ENCODE data around the gene COQ4. TPM values are rescaled to one million over a fixed set of nuclear protein-coding genes. Genes with fewer than 3 reads are reported as not detected.

COQ4 gene
- total RNA-seq, 2 experiments from 2014 or later: 31.9 to 33.5 TPM

- ChIA-PET POLR2A (interaction anchor here (0.7 to 2.4 kb wide), 5 partner anchors 8 to 219 kb away, joined by 3 to 12 read pairs (median 3); partner anchors contain the start of gene CERCAM), CTCF (interaction anchor here (1.0 to 4.3 kb wide), 3 partner anchors 9 to 180 kb away, joined by 3 to 38 read pairs (median 5); partner anchors contain the start of gene CIZ1)
- Mint-ChIP-seq H3K4me1 (ENCODE audit: low read depth) (peaks cover 32% of the 10 kb centered on the region), H3K4me3 (peak overlapping the region; percentile 85), H3K27me3 (peaks cover 1% of the 10 kb centered on the region), H3K9me3 (no peaks in the 10 kb centered on the region), H3K27ac (peak overlapping the region; percentile 96), H3K36me3 (ENCODE audit: low read depth) (peaks cover 7% of the 10 kb centered on the region)
- ATAC-seq (no peak), DNase-seq (no peak)
- intact Hi-C loops (cut with micrococcal nuclease): no loop called here
- no peak for TF ChIP-seq CTCF (IDR thresholded peaks at IDR 0.05)
These were observed 47.7 kb downstream of the COQ4 start for GRCh38 chr9:128370367-128370751.

GRCh38 chr9:128370752-128371629 lies 48.4 kb downstream of the COQ4 start, which contains the start of gene URM1:
TSS of gene URM1 (plus strand) at chr9:128371374. CDS start at chr9:128371381, 7 bp downstream.
- no peak for TF ChIP-seq CTCF (IDR thresholded peaks at IDR 0.05)
- ATAC-seq (peak; percentile 96), DNase-seq (peak; percentile 96)
- POLR2A ChIA-PET: interaction anchor here (0.6 to 2.4 kb wide), 9 partner anchors 9 to 331 kb away, joined by 3 to 12 read pairs (median 3); partner anchors contain the start of genes CERCAM, COQ4 and TRUB2
- Mint-ChIP-seq H3K27ac (peak within 1 kb of the TSS; percentile 96), H3K36me3 (ENCODE audit: low read depth) (peaks cover 11% of the 10 kb centered on the region), H3K27me3 (no peaks in the 10 kb centered on the region), H3K4me3 (peak within 1 kb of the TSS; percentile 85), H3K9me3 (no peaks in the 10 kb centered on the region), H3K4me1 (ENCODE audit: low read depth) (peaks cover 29% of the 10 kb centered on the region)
- intact Hi-C loops (cut with micrococcal nuclease): no loop called here
- CTCF ChIA-PET: interaction anchor here (0.7 to 4.3 kb wide), 6 partner anchors 9 to 180 kb away, joined by 3 to 38 read pairs (median 4); partner anchors contain the start of gene CIZ1

GRCh38 chr9:128371630-128372117 lies 49.0 kb downstream of the COQ4 start:
- Mint-ChIP-seq H3K4me3 (peak overlapping the region; percentile 85), H3K36me3 (ENCODE audit: low read depth) (peaks cover 11% of the 10 kb centered on the region), H3K27me3 (no peaks in the 10 kb centered on the region), H3K9me3 (no peaks in the 10 kb centered on the region), H3K27ac (peak overlapping the region; percentile 96), H3K4me1 (ENCODE audit: low read depth) (peaks cover 29% of the 10 kb centered on the region)
- CTCF ChIA-PET: interaction anchor here (0.7 to 4.3 kb wide), 5 partner anchors 10 to 181 kb away, joined by 3 to 38 read pairs (median 5); partner anchors contain the start of gene CIZ1
- TF ChIP-seq CTCF (IDR thresholded peaks at IDR 0.05): no peak
- POLR2A ChIA-PET: interaction anchor here (0.6 to 2.4 kb wide), 7 partner anchors 10 to 330 kb away, joined by 3 to 12 read pairs (median 3); partner anchors contain the start of genes CERCAM, COQ4 and TRUB2
- intact Hi-C loops (cut with micrococcal nuclease): no loop called here
- peak; percentile 49 for ATAC-seq
- DNase-seq: no peak

GRCh38 chr9:128372188-128372641 lies 49.6 kb downstream of the COQ4 start:
- H3K4me1 Mint-ChIP-seq (ENCODE audit: low read depth): peaks cover 29% of the 10 kb centered on the region
- TF ChIP-seq CTCF (IDR thresholded peaks at IDR 0.05): no peak
- peaks cover 11% of the 10 kb centered on the region for H3K36me3 Mint-ChIP-seq (ENCODE audit: low read depth)
- H3K27ac Mint-ChIP-seq: peak overlapping the region; percentile 96
- H3K27me3 Mint-ChIP-seq: no peaks in the 10 kb centered on the region
- CTCF ChIA-PET: interaction anchor here (1.9 to 4.3 kb wide), 2 partner anchors 11 to 31 kb away, joined by 9 to 38 read pairs; no protein-coding TSS in a partner anchor
- POLR2A ChIA-PET: interaction anchor here (0.7 to 2.4 kb wide), 4 partner anchors 10 to 329 kb away, joined by 3 to 12 read pairs (median 4); no protein-coding TSS in a partner anchor
- no peak for ATAC-seq
- intact Hi-C loops (cut with micrococcal nuclease): no loop called here
- H3K4me3 Mint-ChIP-seq: peak overlapping the region; percentile 85
- H3K9me3 Mint-ChIP-seq: no peaks in the 10 kb centered on the region
- DNase-seq: no peak
